ENCODE results near the gene ASTN2. TPM values are rescaled to one million over a fixed set of nuclear protein-coding genes. Genes with fewer than 3 reads are reported as not detected.

ASTN2 gene
- total RNA-seq, 1 donor from 2014 or later, result 2.8 TPM

GRCh38 chr9:116795821-116796220, 619.0 kb downstream of the ASTN2 start:
- H3K27me3 Mint-ChIP-seq, result no peaks in the 10 kb centered on the region
- no peaks in the 10 kb centered on the region for H3K4me1 Mint-ChIP-seq
- no peak overlapping the region for H3K27ac Mint-ChIP-seq
- intact Hi-C loops (cut with micrococcal nuclease), result no loop called here
- H3K9me3 Mint-ChIP-seq, result no peaks in the 10 kb centered on the region
- DNase-seq, result no peak
- H3K36me3 Mint-ChIP-seq (ENCODE audit: low read depth), result no peaks in the 10 kb centered on the region
- H3K4me3 Mint-ChIP-seq, result no peak overlapping the region

GRCh38 chr9:116792271-116792670, 622.6 kb downstream of the ASTN2 start:
- H3K4me1 Mint-ChIP-seq, result no peaks in the 10 kb centered on the region
- H3K4me3 Mint-ChIP-seq, result no peak overlapping the region
- intact Hi-C loops (cut with micrococcal nuclease), result no loop called here
- no peak overlapping the region for H3K27ac Mint-ChIP-seq
- H3K9me3 Mint-ChIP-seq, result no peaks in the 10 kb centered on the region
- H3K36me3 Mint-ChIP-seq (ENCODE audit: low read depth), result no peaks in the 10 kb centered on the region
- no peak for DNase-seq
- H3K27me3 Mint-ChIP-seq, result no peaks in the 10 kb centered on the region

GRCh38 chr9:116791326-116791725, 623.5 kb downstream of the ASTN2 start:
- no peak for DNase-seq
- no peaks in the 10 kb centered on the region for H3K27me3 Mint-ChIP-seq
- intact Hi-C loops (cut with micrococcal nuclease), result no loop called here
- H3K4me1 Mint-ChIP-seq, result no peaks in the 10 kb centered on the region
- no peaks in the 10 kb centered on the region for H3K9me3 Mint-ChIP-seq
- H3K27ac Mint-ChIP-seq, result no peak overlapping the region
- no peaks in the 10 kb centered on the region for H3K36me3 Mint-ChIP-seq (ENCODE audit: low read depth)
- H3K4me3 Mint-ChIP-seq, result no peak overlapping the region

GRCh38 chr9:116789081-116789480, 625.8 kb downstream of the ASTN2 start:
- H3K36me3 Mint-ChIP-seq (ENCODE audit: low read depth), result no peaks in the 10 kb centered on the region
- no peak overlapping the region for H3K27ac Mint-ChIP-seq
- H3K27me3 Mint-ChIP-seq, result no peaks in the 10 kb centered on the region
- H3K4me3 Mint-ChIP-seq, result no peak overlapping the region
- no peaks in the 10 kb centered on the region for H3K4me1 Mint-ChIP-seq
- no peaks in the 10 kb centered on the region for H3K9me3 Mint-ChIP-seq
- intact Hi-C loops (cut with micrococcal nuclease), result no loop called here
- DNase-seq, result no peak

- Mint-ChIP-seq H3K9me3 (no peaks in the 10 kb centered on the region), H3K27me3 (no peaks in the 10 kb centered on the region), H3K4me3 (no peak overlapping the region), H3K36me3 (ENCODE audit: low read depth) (no peaks in the 10 kb centered on the region), H3K4me1 (no peaks in the 10 kb centered on the region), H3K27ac (no peak overlapping the region)
- no peak for DNase-seq
- intact Hi-C loops (cut with micrococcal nuclease), result no loop called here
Observed at GRCh38 chr9:116786737-116787136, 628.1 kb downstream of the ASTN2 start.

GRCh38 chr9:116777116-116777515, 637.7 kb downstream of the ASTN2 start:
- Mint-ChIP-seq H3K4me1 (no peaks in the 10 kb centered on the region), H3K27me3 (no peaks in the 10 kb centered on the region), H3K36me3 (ENCODE audit: low read depth) (no peaks in the 10 kb centered on the region), H3K9me3 (no peaks in the 10 kb centered on the region), H3K4me3 (no peak overlapping the region), H3K27ac (no peak overlapping the region)
- intact Hi-C loops (cut with micrococcal nuclease), result no loop called here
- no peak for DNase-seq

GRCh38 chr9:116774421-116775180, 640.3 kb downstream of the ASTN2 start:
- H3K27ac Mint-ChIP-seq, result no peak overlapping the region
- no peaks in the 10 kb centered on the region for H3K4me1 Mint-ChIP-seq
- no peaks in the 10 kb centered on the region for H3K27me3 Mint-ChIP-seq
- DNase-seq, result no peak
- no peak overlapping the region for H3K4me3 Mint-ChIP-seq
- H3K36me3 Mint-ChIP-seq (ENCODE audit: low read depth), result no peaks in the 10 kb centered on the region
- intact Hi-C loops (cut with micrococcal nuclease), result no loop called here
- H3K9me3 Mint-ChIP-seq, result no peaks in the 10 kb centered on the region

GRCh38 chr9:116767219-116767618, 647.6 kb downstream of the ASTN2 start:
- Mint-ChIP-seq H3K27me3 (no peaks in the 10 kb centered on the region), H3K4me1 (no peaks in the 10 kb centered on the region), H3K4me3 (no peak overlapping the region), H3K9me3 (no peaks in the 10 kb centered on the region), H3K36me3 (ENCODE audit: low read depth) (no peaks in the 10 kb centered on the region), H3K27ac (no peak overlapping the region)
- intact Hi-C loops (cut with micrococcal nuclease), result no loop called here
- DNase-seq, result no peak

- Mint-ChIP-seq H3K4me3 (no peak overlapping the region), H3K27ac (no peak overlapping the region), H3K27me3 (no peaks in the 10 kb centered on the region), H3K36me3 (ENCODE audit: low read depth) (no peaks in the 10 kb centered on the region), H3K4me1 (no peaks in the 10 kb centered on the region), H3K9me3 (no peaks in the 10 kb centered on the region)
- no peak for DNase-seq
- intact Hi-C loops (cut with micrococcal nuclease), result no loop called here
Observed at GRCh38 chr9:116765011-116765410, 649.8 kb downstream of the ASTN2 start.

- H3K4me1 Mint-ChIP-seq, result no peaks in the 10 kb centered on the region
- no peak overlapping the region for H3K4me3 Mint-ChIP-seq
- H3K9me3 Mint-ChIP-seq, result no peaks in the 10 kb centered on the region
- no peaks in the 10 kb centered on the region for H3K27me3 Mint-ChIP-seq
- H3K36me3 Mint-ChIP-seq (ENCODE audit: low read depth), result no peaks in the 10 kb centered on the region
- no peak for DNase-seq
- intact Hi-C loops (cut with micrococcal nuclease), result no loop called here
- H3K27ac Mint-ChIP-seq, result no peak overlapping the region
Observed at GRCh38 chr9:116763770-116764169, 651.1 kb downstream of the ASTN2 start.

GRCh38 chr9:116760636-116761035, 654.2 kb downstream of the ASTN2 start:
- Mint-ChIP-seq H3K36me3 (ENCODE audit: low read depth) (no peaks in the 10 kb centered on the region), H3K4me1 (no peaks in the 10 kb centered on the region), H3K27me3 (peaks cover 2% of the 10 kb centered on the region), H3K4me3 (no peak overlapping the region), H3K9me3 (no peaks in the 10 kb centered on the region), H3K27ac (no peak overlapping the region)
- no peak for DNase-seq
- intact Hi-C loops (cut with micrococcal nuclease), result no loop called here

- Mint-ChIP-seq H3K9me3 (no peaks in the 10 kb centered on the region), H3K27ac (no peak overlapping the region), H3K36me3 (ENCODE audit: low read depth) (no peaks in the 10 kb centered on the region), H3K4me3 (no peak overlapping the region), H3K4me1 (no peaks in the 10 kb centered on the region), H3K27me3 (peaks cover 2% of the 10 kb centered on the region)
- DNase-seq, result no peak
- intact Hi-C loops (cut with micrococcal nuclease), result no loop called here
Observed at GRCh38 chr9:116757030-116757429, 657.8 kb downstream of the ASTN2 start.

GRCh38 chr9:116753389-116753788, 661.5 kb downstream of the ASTN2 start:
- H3K4me3 Mint-ChIP-seq, result no peak overlapping the region
- H3K36me3 Mint-ChIP-seq (ENCODE audit: low read depth), result no peaks in the 10 kb centered on the region
- H3K4me1 Mint-ChIP-seq, result no peaks in the 10 kb centered on the region
- peaks cover 4% of the 10 kb centered on the region for H3K27me3 Mint-ChIP-seq
- H3K9me3 Mint-ChIP-seq, result no peaks in the 10 kb centered on the region
- H3K27ac Mint-ChIP-seq, result no peak overlapping the region
- DNase-seq, result no peak
- intact Hi-C loops (cut with micrococcal nuclease), result no loop called here

GRCh38 chr9:116750510-116750909, 664.3 kb downstream of the ASTN2 start:
- no peak for DNase-seq
- H3K9me3 Mint-ChIP-seq, result no peaks in the 10 kb centered on the region
- intact Hi-C loops (cut with micrococcal nuclease), result no loop called here
- H3K4me1 Mint-ChIP-seq, result no peaks in the 10 kb centered on the region
- H3K4me3 Mint-ChIP-seq, result no peak overlapping the region
- H3K36me3 Mint-ChIP-seq (ENCODE audit: low read depth), result no peaks in the 10 kb centered on the region
- H3K27ac Mint-ChIP-seq, result no peak overlapping the region
- H3K27me3 Mint-ChIP-seq, result peaks cover 2% of the 10 kb centered on the region

- intact Hi-C loops (cut with micrococcal nuclease), result no loop called here
- Mint-ChIP-seq H3K4me3 (no peak overlapping the region), H3K27me3 (peaks cover 2% of the 10 kb centered on the region), H3K27ac (no peak overlapping the region), H3K4me1 (no peaks in the 10 kb centered on the region), H3K9me3 (no peaks in the 10 kb centered on the region), H3K36me3 (ENCODE audit: low read depth) (no peaks in the 10 kb centered on the region)
- no peak for DNase-seq
Observed at GRCh38 chr9:116749772-116750171, 665.1 kb downstream of the ASTN2 start.
